ENCODE data around the gene HS6ST2.

Gene HS6ST2

DNA sequence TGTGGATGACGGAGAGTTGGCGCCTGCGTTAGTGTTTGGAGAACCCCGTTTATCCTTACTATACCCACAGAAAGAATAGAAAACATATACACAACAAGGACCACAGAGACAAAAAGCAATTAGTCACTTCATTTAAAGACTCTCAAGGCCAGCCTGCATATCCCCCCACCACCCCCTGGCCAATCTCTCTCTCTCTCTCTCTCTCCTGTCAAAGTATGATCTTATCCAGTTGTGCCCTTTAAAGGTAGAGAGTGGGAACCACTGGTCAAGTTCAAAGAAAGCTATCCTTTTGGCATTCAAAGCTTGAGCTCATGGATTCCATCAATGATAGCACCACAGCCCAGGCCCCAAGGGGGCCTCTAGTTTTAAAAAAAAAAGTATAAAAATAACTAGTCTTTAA, 289.3 kb downstream of the HS6ST2 start:
- Histone ChIP-seq H2AFZ (ENCODE audit: low read length) (no peak overlapping the region), H3K9me2 (ENCODE audit: low read depth, low read length) (no peaks in the 10 kb centered on the region), H4K20me1 (ENCODE audit: insufficient read depth, low read length) (no peaks in the 10 kb centered on the region), H3K9ac (ENCODE audit: low read length) (no peak overlapping the region), H3K9me3 (ENCODE audit: low read length) (no peaks in the 10 kb centered on the region), H3F3A (ENCODE audit: insufficient read depth, low read length) (no peaks in the 10 kb centered on the region), H3K27ac (ENCODE audit: low read depth, low read length, poor library complexity, severe bottlenecking) (no peak overlapping the region), H3K27me3 (ENCODE audit: insufficient read depth, low read length) (no peaks in the 10 kb centered on the region), H3K4me3 (ENCODE audit: low read depth, low read length, poor library complexity, severe bottlenecking) (no peak overlapping the region), H3K4me1 (ENCODE audit: insufficient read depth, low read length, severe bottlenecking) (no peaks in the 10 kb centered on the region), H3K36me3 (ENCODE audit: insufficient read depth, low read length) (no peaks in the 10 kb centered on the region), H3K79me2 (ENCODE audit: insufficient read depth, low read length) (no peaks in the 10 kb centered on the region), H3K4me2 (ENCODE audit: low read length) (no peak overlapping the region)
- TF ChIP-seq CTCF (IDR thresholded peaks at IDR 0.05; ENCODE audit: low read length) (no peak), EZH2 (IDR thresholded peaks at IDR 0.05; ENCODE audit: borderline replicate concordance, low read length) (no peak)

DNA sequence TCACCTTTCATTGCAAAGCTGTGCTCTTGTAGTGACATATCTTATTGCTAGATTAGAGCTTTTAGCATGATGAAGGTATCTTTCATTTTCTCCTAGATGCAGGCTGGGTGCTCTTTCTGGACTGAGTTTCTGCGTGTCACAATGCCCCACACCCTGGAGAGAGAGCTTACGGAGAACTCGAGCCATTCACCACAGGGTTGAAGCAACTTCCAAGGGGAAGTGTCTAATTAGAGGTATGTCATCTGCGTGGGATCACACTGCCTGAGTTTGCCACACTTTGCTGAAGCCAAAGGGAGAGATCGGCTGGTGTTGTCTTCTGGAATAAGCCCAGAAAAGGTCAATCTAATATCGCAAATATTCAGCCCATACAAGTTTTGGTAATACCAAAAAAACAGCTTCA, 290.3 kb downstream of the HS6ST2 start:
- no peaks in the 10 kb centered on the region for H3K27me3 ChIP-seq (ENCODE audit: insufficient read depth, low read length)
- no peak overlapping the region for H3K27ac ChIP-seq (ENCODE audit: low read depth, low read length, poor library complexity, severe bottlenecking)
- H2AFZ ChIP-seq (ENCODE audit: low read length) = no peak overlapping the region
- no peak overlapping the region for H3K4me3 ChIP-seq (ENCODE audit: low read depth, low read length, poor library complexity, severe bottlenecking)
- no peaks in the 10 kb centered on the region for H3K79me2 ChIP-seq (ENCODE audit: insufficient read depth, low read length)
- H3K9me2 ChIP-seq (ENCODE audit: low read depth, low read length) = no peaks in the 10 kb centered on the region
- no peak overlapping the region for H3K4me2 ChIP-seq (ENCODE audit: low read length)
- no peaks in the 10 kb centered on the region for H3K36me3 ChIP-seq (ENCODE audit: insufficient read depth, low read length)
- no peak overlapping the region for H3K9ac ChIP-seq (ENCODE audit: low read length)
- no peaks in the 10 kb centered on the region for H4K20me1 ChIP-seq (ENCODE audit: insufficient read depth, low read length)
- H3K4me1 ChIP-seq (ENCODE audit: insufficient read depth, low read length, severe bottlenecking) = no peaks in the 10 kb centered on the region
- TF ChIP-seq EZH2 (IDR thresholded peaks at IDR 0.05; ENCODE audit: borderline replicate concordance, low read length) (no peak), CTCF (IDR thresholded peaks at IDR 0.05; ENCODE audit: low read length) (no peak)
- H3F3A ChIP-seq (ENCODE audit: insufficient read depth, low read length) = no peaks in the 10 kb centered on the region
- H3K9me3 ChIP-seq (ENCODE audit: low read length) = no peaks in the 10 kb centered on the region

DNA sequence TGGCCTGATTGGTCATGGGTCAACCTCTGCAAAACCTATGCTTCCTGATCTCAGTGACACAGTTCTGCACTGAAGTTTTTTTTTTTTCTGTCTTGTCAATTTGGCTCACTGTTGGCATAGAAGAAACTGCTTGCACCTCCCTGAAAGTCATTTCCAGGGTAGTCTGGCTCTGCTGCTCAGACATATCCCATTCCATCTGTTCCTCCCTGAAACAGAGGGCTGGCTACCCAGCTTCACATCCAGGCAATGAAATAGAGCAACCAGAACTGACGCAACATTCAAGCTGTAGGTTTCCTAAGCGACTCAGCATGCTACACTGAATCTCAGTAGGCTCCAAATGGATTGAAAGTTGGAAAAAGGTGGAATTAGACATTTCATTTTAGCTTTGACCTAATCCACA, 292.8 kb downstream of the HS6ST2 start:
- Histone ChIP-seq H3K9ac (ENCODE audit: low read length) (no peak overlapping the region), H3K9me3 (ENCODE audit: low read length) (no peaks in the 10 kb centered on the region), H3K4me3 (ENCODE audit: low read depth, low read length, poor library complexity, severe bottlenecking) (no peak overlapping the region), H2AFZ (ENCODE audit: low read length) (no peak overlapping the region), H3K36me3 (ENCODE audit: insufficient read depth, low read length) (no peaks in the 10 kb centered on the region), H3K4me1 (ENCODE audit: insufficient read depth, low read length, severe bottlenecking) (no peaks in the 10 kb centered on the region), H3F3A (ENCODE audit: insufficient read depth, low read length) (no peaks in the 10 kb centered on the region), H3K27ac (ENCODE audit: low read depth, low read length, poor library complexity, severe bottlenecking) (no peak overlapping the region), H3K9me2 (ENCODE audit: low read depth, low read length) (no peaks in the 10 kb centered on the region), H3K27me3 (ENCODE audit: insufficient read depth, low read length) (no peaks in the 10 kb centered on the region), H3K79me2 (ENCODE audit: insufficient read depth, low read length) (no peaks in the 10 kb centered on the region), H4K20me1 (ENCODE audit: insufficient read depth, low read length) (no peaks in the 10 kb centered on the region), H3K4me2 (ENCODE audit: low read length) (no peak overlapping the region)
- TF ChIP-seq CTCF (IDR thresholded peaks at IDR 0.05; ENCODE audit: low read length) = no peak
- TF ChIP-seq EZH2 (IDR thresholded peaks at IDR 0.05; ENCODE audit: borderline replicate concordance, low read length) = no peak
